Activated T-helper 1 cell treated with anti-CD3 and anti-CD28 coated beads, Interleukin-2, amount 50 U/mL, for 16 hours (primary cell): ENCODE data around the gene SPAG6.
"Not testable (repeated sequence)": the region's sequence is repeated elsewhere in the genome, so short reads cannot be mapped to it uniquely, and the experiment has no call there.

Experiments
- DNase-seq, 2 donors: peaks; one replicate each; pipeline ENCODE4 v3.0.0-alpha.2; 2020; ENCODE audit warnings: low read depth in 1 of 2, low spot score in 1 of 2

SPAG6 gene

GRCh38 chr10:22341190-22341925 is 3.9 kb upstream of the SPAG6 start:
- no peak for DNase-seq

- DNase-seq, result no peak
Measured at GRCh38 chr10:22341926-22342196, 3.4 kb upstream of the SPAG6 start.

GRCh38 chr10:22342421-22342820 is 2.9 kb upstream of the SPAG6 start:
- DNase-seq, result no peak

- no peak for DNase-seq
Measured at GRCh38 chr10:22343731-22344130, 1.6 kb upstream of the SPAG6 start.

- no peak for DNase-seq
Measured at GRCh38 chr10:22344249-22344648, 1.0 kb upstream of the SPAG6 start.

GRCh38 chr10:22344781-22345300 is 455 bp upstream of the SPAG6 start:
- no peak for DNase-seq

- no peak for DNase-seq
Measured at GRCh38 chr10:22346096-22346661, 883 bp downstream of the SPAG6 start.

GRCh38 chr10:22349755-22350154 is 4.5 kb downstream of the SPAG6 start:
- no peak for DNase-seq

GRCh38 chr10:22351131-22351703 is 5.9 kb downstream of the SPAG6 start:
- no peak for DNase-seq

- DNase-seq, result no peak
Measured at GRCh38 chr10:22356324-22356873, 11.1 kb downstream of the SPAG6 start.

GRCh38 chr10:22357770-22358169 is 12.5 kb downstream of the SPAG6 start:
- DNase-seq, result not testable (repeated sequence)

- no peak for DNase-seq
Measured at GRCh38 chr10:22363305-22363704, 18.0 kb downstream of the SPAG6 start.

- DNase-seq, result no peak
Measured at GRCh38 chr10:22364407-22365140, 19.3 kb downstream of the SPAG6 start.

- no peak for DNase-seq
Measured at GRCh38 chr10:22365233-22365632, 19.9 kb downstream of the SPAG6 start.

GRCh38 chr10:22365644-22366434 is 20.5 kb downstream of the SPAG6 start:
- no peak for DNase-seq

- DNase-seq, result no peak
Measured at GRCh38 chr10:22366435-22366703, 21.1 kb downstream of the SPAG6 start.

- DNase-seq, result no peak
Measured at GRCh38 chr10:22366771-22367170, 21.5 kb downstream of the SPAG6 start.

- DNase-seq, result no peak
Measured at GRCh38 chr10:22367471-22367870, 22.2 kb downstream of the SPAG6 start.

- no peak for DNase-seq
Measured at GRCh38 chr10:22368402-22368801, 23.1 kb downstream of the SPAG6 start.

- no peak for DNase-seq
Measured at GRCh38 chr10:22368981-22369380, 23.7 kb downstream of the SPAG6 start.

GRCh38 chr10:22369434-22370072 is 24.3 kb downstream of the SPAG6 start:
- DNase-seq, result no peak
